CD14-positive monocyte (primary cell): Measurements from ENCODE around the gene RABEP2. TPM values are rescaled to one million over a fixed set of nuclear protein-coding genes. Genes with fewer than 3 reads are reported as not detected.

Experiments
- DNase-seq, 3 donors: peaks; one replicate each; pipeline ENCODE4 v3.0.0-alpha.2; 2011 to 2022
- H2AFZ ChIP-seq: 2 replicates; pipeline ENCODE4 v1.6.0; 2012; ENCODE audit warnings: mild to moderate bottlenecking, low read depth, low read length, inconsistent platforms; ENCODE audit not compliant: insufficient read depth, poor library complexity, severe bottlenecking
- H3K27ac ChIP-seq, 2 donors: 1 replicate in 1 of 2; 2 replicates in 1 of 2; pipeline ENCODE4 v1.5.1; 2012 to 2013; ENCODE audit warnings: low read length in 2 of 2, control low read depth in 1 of 2, inconsistent platforms in 1 of 2, low read depth in 1 of 2, mild to moderate bottlenecking in 1 of 2
- H3K27me3 ChIP-seq, 2 donors: one replicate each; pipeline versions ENCODE4 v1.6.0 to v1.6.1; 2011 to 2013; ENCODE audit warnings: low read length in 2 of 2; ENCODE audit not compliant: control insufficient read depth in 2 of 2, insufficient read depth in 2 of 2
- H3K36me3 ChIP-seq, 2 donors: replicated peaks in 1 of 2; 1 replicate in 1 of 2; 2 replicates in 1 of 2; pipeline versions ENCODE4 v1.5.1 to v1.6.1; 2012 to 2013; ENCODE audit warnings: low read length in 2 of 2, control low read depth in 1 of 2, inconsistent platforms in 1 of 2, mild to moderate bottlenecking in 1 of 2; ENCODE audit not compliant: insufficient read depth in 2 of 2, control insufficient read depth in 1 of 2
- H3K4me1 ChIP-seq, 2 donors: 1 replicate in 1 of 2; 2 replicates in 1 of 2; pipeline versions ENCODE4 v1.5.1 to v1.6.1; 2012 to 2013; ENCODE audit warnings: low read length in 2 of 2, control low read depth in 1 of 2, inconsistent platforms in 1 of 2, mild to moderate bottlenecking in 1 of 2, moderate library complexity in 1 of 2; ENCODE audit not compliant: insufficient read depth in 2 of 2, control insufficient read depth in 1 of 2
- H3K4me2 ChIP-seq: replicated peaks from 2 replicates; pipeline ENCODE3; 2012; ENCODE audit warnings: low read length, moderate library complexity, mild to moderate bottlenecking; ENCODE audit not compliant: poor library complexity, severe bottlenecking; ENCODE audit errors: extremely low read depth
- H3K4me3 ChIP-seq, 3 experiments: fragments of 200-600 bp in 1 of 3; sonication (generic) in 1 of 3; replicated peaks in 1 of 3; 1 replicate in 2 of 3; 2 replicates in 1 of 3; pipeline ENCODE4 v1.5.1; 2011 to 2013; ENCODE audit warnings: low read length in 3 of 3, mild to moderate bottlenecking in 3 of 3, control low read depth in 2 of 3, low read depth in 2 of 3, inconsistent platforms in 1 of 3, moderate library complexity in 1 of 3
- H3K79me2 ChIP-seq: 2 replicates; pipeline ENCODE4 v1.6.0; 2012; ENCODE audit warnings: mild to moderate bottlenecking, control low read depth, inconsistent platforms, low read length, moderate library complexity; ENCODE audit not compliant: insufficient read depth
- H3K9ac ChIP-seq: 2 replicates; pipeline ENCODE4 v1.6.0; 2017; ENCODE audit warnings: low read length, mild to moderate bottlenecking; ENCODE audit not compliant: insufficient read depth, poor library complexity, severe bottlenecking
- H3K9me3 ChIP-seq, 2 donors: replicated peaks in 1 of 2; 1 replicate in 1 of 2; 2 replicates in 1 of 2; pipeline versions ENCODE4 v1.5.1 to v1.6.1; 2012 to 2013; ENCODE audit warnings: low read length in 2 of 2, control low read depth in 1 of 2; ENCODE audit not compliant: control insufficient read depth in 1 of 2, insufficient read depth in 1 of 2
- H4K20me1 ChIP-seq: 2 replicates; pipeline ENCODE4 v1.6.0; 2012; ENCODE audit warnings: mild to moderate bottlenecking, low read length, control low read depth, moderate library complexity; ENCODE audit not compliant: insufficient read depth
- H3K27ac Mint-ChIP-seq, 7 donors: one replicate each; pipeline ENCODE4 v1.8.0; 2020; ENCODE audit warnings: mild to moderate bottlenecking in 7 of 7, mixed read lengths in 7 of 7, moderate library complexity in 6 of 7, inconsistent platforms in 2 of 7
- H3K27me3 Mint-ChIP-seq, 3 donors: one replicate each; pipeline ENCODE4 v1.8.0; 2021 to 2022; ENCODE audit warnings: low read depth in 3 of 3, mild to moderate bottlenecking in 3 of 3, mixed read lengths in 3 of 3, moderate library complexity in 3 of 3, inconsistent platforms in 1 of 3
- H3K36me3 Mint-ChIP-seq, 2 donors: one replicate each; pipeline ENCODE4 v1.8.0; 2020; ENCODE audit warnings: mixed read lengths in 2 of 2, inconsistent platforms in 1 of 2, mild to moderate bottlenecking in 1 of 2
- H3K4me1 Mint-ChIP-seq: one replicate; pipeline ENCODE4 v1.8.0; 2020; ENCODE audit warnings: mild to moderate bottlenecking, mixed read lengths
- H3K4me3 Mint-ChIP-seq, 2 donors: one replicate each; pipeline ENCODE4 v1.8.0; 2020; ENCODE audit warnings: mild to moderate bottlenecking in 2 of 2, mixed read lengths in 2 of 2, moderate library complexity in 1 of 2
- H3K9me3 Mint-ChIP-seq, 7 donors: one replicate each; pipeline ENCODE4 v1.8.0; 2020 to 2022; ENCODE audit warnings: mixed read lengths in 7 of 7, mild to moderate bottlenecking in 6 of 7, moderate library complexity in 6 of 7, inconsistent platforms in 2 of 7
- CTCF ChIP-seq: fragments of 200-600 bp; IDR thresholded peaks from one replicate; pipeline ENCODE4 v1.8.0; 2022; ENCODE audit warnings: antibody characterized with exemption, mild to moderate bottlenecking
- WGBS: methylation state at CpG from one replicate; pipeline ENCODE4 v1.1.5; 2013; ENCODE audit warnings: missing lambda C conversion rate; ENCODE audit not compliant: insufficient coverage; 5-methylcytosine and 5-hydroxymethylcytosine counted together
- intact Hi-C, 2 donors: fragments of 100-400 bp; cut with micrococcal nuclease; formaldehyde crosslinking; loops; one replicate each; pipeline versions ENCODE4 v1.15.0 to v1.15.1; 2023
- polyA plus RNA-seq, 3 donors: library from polyadenylated mRNA; depleted of rRNA in 1 of 3; unstranded in 2 of 3; stranded (reverse) in 1 of 3; fragments of 300-500 nt in 2 of 3; fragments of >200 nt in 1 of 3; fragmentation: Illumina TruSeq in 2 of 3; gene quantifications; 1 replicate in 2 of 3; 2 replicates in 1 of 3; pipeline ENCODE4 v1.2.3, GENCODE V29; 2012 to 2021

The RABEP2 gene
- polyA plus RNA-seq, 3 donors = 1.9 to 21.6 (median 2.5) TPM

- Mint-ChIP-seq H3K36me3 (peaks cover 40 to 41% of the 10 kb centered on the region in 2 donors), H3K27me3 (peaks cover 0 to 1% (median 0%) of the 10 kb centered on the region in 3 donors), H3K9me3 (no peaks in the 10 kb centered on the region), H3K4me1 (no peaks in the 10 kb centered on the region), H3K27ac (peak overlapping the region in 1 of 7 donors; percentile 56), H3K4me3 (no peak overlapping the region)
- Histone ChIP-seq H3K27ac (no peak overlapping the region), H3K9me3 (no peaks in the 10 kb centered on the region), H3K4me3 (no peak overlapping the region), H3K9ac (no peak overlapping the region), H3K36me3 (peaks cover 31 to 41% of the 10 kb centered on the region in 2 donors), H3K4me1 (no peaks in the 10 kb centered on the region), H4K20me1 (peaks cover 3% of the 10 kb centered on the region), H3K4me2 (no peak overlapping the region), H2AFZ (no peak overlapping the region), H3K79me2 (no peaks in the 10 kb centered on the region), H3K27me3 (no peaks in the 10 kb centered on the region)
- no peak for DNase-seq
- 67% methylated on average over 1 of the region's 4 CpGs for WGBS
- intact Hi-C loops = no loop called here
- no peak for TF ChIP-seq CTCF
Measured at GRCh38 chr16:28967156-28967555, 42.1 kb upstream of the RABEP2 start.

DNA sequence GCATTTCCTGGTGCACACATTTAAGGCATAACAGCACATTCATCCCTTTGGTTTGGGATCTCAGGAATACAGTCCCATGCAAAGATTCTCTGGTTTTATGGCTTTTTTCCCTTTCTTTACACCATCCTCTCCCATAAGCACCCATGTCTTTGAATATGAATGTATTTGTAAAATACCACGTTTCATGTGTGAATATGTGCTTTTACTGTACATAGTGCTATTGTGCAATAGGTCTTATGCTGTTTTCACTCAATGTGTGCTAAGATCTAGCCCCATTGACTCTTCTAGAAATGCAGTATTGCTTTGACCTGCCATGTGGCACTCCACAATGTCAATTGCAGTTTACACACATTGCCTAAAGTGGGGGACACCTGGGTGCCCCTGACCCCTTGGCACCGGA is 39.5 kb upstream of the RABEP2 start:
- Histone ChIP-seq H3K36me3 (peaks cover 49 to 64% of the 10 kb centered on the region in 2 donors), H4K20me1 (peaks cover 3% of the 10 kb centered on the region), H3K9me3 (no peaks in the 10 kb centered on the region), H3K9ac (no peak overlapping the region), H3K79me2 (no peaks in the 10 kb centered on the region), H3K27me3 (no peaks in the 10 kb centered on the region), H3K4me3 (no peak overlapping the region), H3K4me2 (no peak overlapping the region), H3K27ac (no peak overlapping the region), H3K4me1 (no peaks in the 10 kb centered on the region), H2AFZ (no peak overlapping the region)
- H3K27me3 Mint-ChIP-seq = peaks cover 0 to 1% (median 0%) of the 10 kb centered on the region in 3 donors
- no peaks in the 10 kb centered on the region for H3K9me3 Mint-ChIP-seq
- DNase-seq = no peak
- intact Hi-C loops = no loop called here
- H3K4me3 Mint-ChIP-seq = no peak overlapping the region
- no peaks in the 10 kb centered on the region for H3K4me1 Mint-ChIP-seq
- TF ChIP-seq CTCF = no peak
- H3K36me3 Mint-ChIP-seq = peaks cover 59 to 66% of the 10 kb centered on the region in 2 donors
- peak overlapping the region in 1 of 7 donors; percentile 51 for H3K27ac Mint-ChIP-seq
- WGBS = no CpG with 5 or more reads among the region's 2 CpGs
